ENCODE measurements around the gene TM7SF2. TPM values are rescaled to one million over a fixed set of nuclear protein-coding genes. Genes with fewer than 3 reads are reported as not detected.

TM7SF2 gene
- total RNA-seq = 16.8 and 32.3 TPM in 2 replicates

GRCh38 chr11:65111744-65112545, at the start of gene TM7SF2:
Gene TM7SF2, plus strand, starts transcription at chr11:65111872. Its CDS starts 144 bp downstream, at chr11:65112016.

GRCh38 chr11:65083834-65084597, 27.7 kb upstream of the TM7SF2 start, which contains the start of the genes CDCA5 and ZFPL1:
Gene CDCA5, minus strand, starts transcription at chr11:65084040. Its CDS starts 62 bp downstream, at chr11:65083978.
Gene ZFPL1, plus strand, starts transcription at chr11:65084222. Its CDS starts 477 bp downstream, at chr11:65084699.

GRCh38 chr11:65095974-65096806, 15.5 kb upstream of the TM7SF2 start, which contains the start of gene VPS51:
Gene VPS51, plus strand, starts transcription at chr11:65096214. Its CDS starts 37 bp downstream, at chr11:65096251.

GRCh38 chr11:65117206-65118096, 5.8 kb downstream of the TM7SF2 start, which contains the start of gene ZNHIT2:
Gene ZNHIT2, minus strand, starts transcription at chr11:65117701. Its CDS starts 48 bp downstream, at chr11:65117653.

GRCh38 chr11:65121865-65122696, 10.4 kb downstream of the TM7SF2 start, which contains the start of the genes FAU and MRPL49:
Gene FAU, minus strand, starts transcription at chr11:65122134. Its CDS starts 321 bp downstream, at chr11:65121813.
Gene MRPL49, plus strand, starts transcription at chr11:65122321. Its CDS starts 26 bp downstream, at chr11:65122347.

GRCh38 chr11:65134240-65134951, 22.7 kb downstream of the TM7SF2 start, which contains the start of gene SYVN1:
Gene SYVN1, minus strand, starts transcription at chr11:65134519. Its CDS starts 918 bp downstream, at chr11:65133601.

Other genes with a start within 250 kb of the TM7SF2 start
- 37.5 and 50.9 TPM in 2 replicates for gene EHD1, start 233.3 kb upstream of the TM7SF2 start, total RNA-seq
- 14.5 and 36.2 TPM in 2 replicates for gene ATG2A, start 194.7 kb upstream of the TM7SF2 start, total RNA-seq
- gene PPP2R5B, start 187.2 kb upstream of the TM7SF2 start, total RNA-seq = 21.0 and 22.8 TPM in 2 replicates
- not detected in 2 replicates for gene GPHA2, start 176.0 kb upstream of the TM7SF2 start, total RNA-seq
- not detected in 2 replicates for gene MAJIN, start 139.8 kb upstream of the TM7SF2 start, total RNA-seq
- 1.8 and 3.2 TPM in 2 replicates for gene BATF2, start 114.9 kb upstream of the TM7SF2 start, total RNA-seq
- 187 and 226 TPM in 2 replicates for gene ARL2, start 97.7 kb upstream of the TM7SF2 start, total RNA-seq
- gene SNX15, start 84.4 kb upstream of the TM7SF2 start, total RNA-seq = 13.4 and 15.6 TPM in 2 replicates
- gene SAC3D1, start 70.7 kb upstream of the TM7SF2 start, total RNA-seq = 6.7 and 16.2 TPM in 2 replicates
- 38.9 and 41.3 TPM in 2 replicates for gene NAALADL1, start 53.3 kb upstream of the TM7SF2 start, total RNA-seq
- gene CDCA5, start 27.8 kb upstream of the TM7SF2 start, total RNA-seq = 6.1 and 17.3 TPM in 2 replicates
- gene ZFPL1, start 27.6 kb upstream of the TM7SF2 start, total RNA-seq = 51.3 and 69.4 TPM in 2 replicates
- 155 and 557 TPM in 2 replicates for gene VPS51, start 15.7 kb upstream of the TM7SF2 start, total RNA-seq
- gene ZNHIT2, start 5.8 kb downstream of the TM7SF2 start, total RNA-seq = 22.7 and 23.7 TPM in 2 replicates
- gene FAU, start 10.3 kb downstream of the TM7SF2 start, total RNA-seq = 511 and 807 TPM in 2 replicates
- gene MRPL49, start 10.4 kb downstream of the TM7SF2 start, total RNA-seq = 55.3 and 71.5 TPM in 2 replicates
- gene SYVN1, start 22.6 kb downstream of the TM7SF2 start, total RNA-seq = 20.6 and 34.6 TPM in 2 replicates
- gene SPDYC, start 58.4 kb downstream of the TM7SF2 start, total RNA-seq = not detected in 2 replicates
- 168 and 220 TPM in 2 replicates for gene CAPN1, start 70.1 kb downstream of the TM7SF2 start, total RNA-seq
- gene POLA2, start 150.1 kb downstream of the TM7SF2 start, total RNA-seq = 11.7 and 18.0 TPM in 2 replicates
- gene CDC42EP2, start 203.0 kb downstream of the TM7SF2 start, total RNA-seq = 20.4 and 29.7 TPM in 2 replicates
- gene DPF2, start 222.0 kb downstream of the TM7SF2 start, total RNA-seq = 38.0 and 62.0 TPM in 2 replicates
- gene TIGD3, start 242.9 kb downstream of the TM7SF2 start, total RNA-seq = 0.88 TPM in 1 of 2 replicates, not detected in the other